ENCODE measurements around the gene SRGN. TPM values are rescaled to one million over a fixed set of nuclear protein-coding genes. Genes with fewer than 3 reads are reported as not detected.
A peak's percentile ranks its signal among the peaks of the same experiment; 100 is the strongest.
"Not testable (repeated sequence)": the region's sequence is repeated elsewhere in the genome, so short reads cannot be mapped to it uniquely, and the experiment has no call there.

The SRGN gene, protein sequence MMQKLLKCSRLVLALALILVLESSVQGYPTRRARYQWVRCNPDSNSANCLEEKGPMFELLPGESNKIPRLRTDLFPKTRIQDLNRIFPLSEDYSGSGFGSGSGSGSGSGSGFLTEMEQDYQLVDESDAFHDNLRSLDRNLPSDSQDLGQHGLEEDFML
- polyA plus RNA-seq, result 34.5 TPM
- long read RNA-seq, donor 1, transcript SRGN-201 (3 exons, 1,208 nt), result major isoform, 27 of 27 reads
- long read RNA-seq, donor 1, partial matches to known transcripts, result 0 of 27 reads
- long read RNA-seq, donor 1, other reads (novel, unspliced or antisense), result 0 of 27 reads
- long read RNA-seq, donor 2, transcript SRGN-201 (3 exons, 1,208 nt), result major isoform, 56 of 68 reads
- long read RNA-seq, donor 2, partial matches to known transcripts, result 11 of 68 reads
- long read RNA-seq, donor 2, other reads (novel, unspliced or antisense), result 0 of 68 reads
- long read RNA-seq, donor 3, result 0 reads
- long read RNA-seq, donor 4, transcript SRGN-201 (3 exons, 1,208 nt), result major isoform, 9 of 9 reads
- long read RNA-seq, donor 4, partial matches to known transcripts, result 0 of 9 reads
- long read RNA-seq, donor 4, other reads (novel, unspliced or antisense), result 0 of 9 reads
- long read RNA-seq, donor 5, transcript SRGN-201 (3 exons, 1,208 nt), result major isoform, 42 of 48 reads
- long read RNA-seq, donor 5, partial matches to known transcripts, result 6 of 48 reads
- long read RNA-seq, donor 5, other reads (novel, unspliced or antisense), result 0 of 48 reads
- long read RNA-seq, donor 6, transcript SRGN-201 (3 exons, 1,208 nt), result major isoform, 33 of 33 reads
- long read RNA-seq, donor 6, partial matches to known transcripts, result 0 of 33 reads
- long read RNA-seq, donor 6, other reads (novel, unspliced or antisense), result 0 of 33 reads
- long read RNA-seq, donor 7, transcript SRGN-201 (3 exons, 1,208 nt), result major isoform, 16 of 16 reads
- long read RNA-seq, donor 7, partial matches to known transcripts, result 0 of 16 reads
- long read RNA-seq, donor 7, other reads (novel, unspliced or antisense), result 0 of 16 reads
- long read RNA-seq, donor 8, transcript SRGN-201 (3 exons, 1,208 nt), result major isoform, 72 of 72 reads
- long read RNA-seq, donor 8, partial matches to known transcripts, result 0 of 72 reads
- long read RNA-seq, donor 8, other reads (novel, unspliced or antisense), result 0 of 72 reads
- long read RNA-seq, donor 9, transcript SRGN-201 (3 exons, 1,208 nt), result major isoform, 42 of 42 reads
- long read RNA-seq, donor 9, partial matches to known transcripts, result 0 of 42 reads
- long read RNA-seq, donor 9, other reads (novel, unspliced or antisense), result 0 of 42 reads
- long read RNA-seq, donor 10, transcript SRGN-201 (3 exons, 1,208 nt), result major isoform, 34 of 34 reads
- long read RNA-seq, donor 10, partial matches to known transcripts, result 0 of 34 reads
- long read RNA-seq, donor 10, other reads (novel, unspliced or antisense), result 0 of 34 reads
- long read RNA-seq, donor 11, transcript SRGN-201 (3 exons, 1,208 nt), result major isoform, 28 of 28 reads
- long read RNA-seq, donor 11, partial matches to known transcripts, result 0 of 28 reads
- long read RNA-seq, donor 11, other reads (novel, unspliced or antisense), result 0 of 28 reads

DNA sequence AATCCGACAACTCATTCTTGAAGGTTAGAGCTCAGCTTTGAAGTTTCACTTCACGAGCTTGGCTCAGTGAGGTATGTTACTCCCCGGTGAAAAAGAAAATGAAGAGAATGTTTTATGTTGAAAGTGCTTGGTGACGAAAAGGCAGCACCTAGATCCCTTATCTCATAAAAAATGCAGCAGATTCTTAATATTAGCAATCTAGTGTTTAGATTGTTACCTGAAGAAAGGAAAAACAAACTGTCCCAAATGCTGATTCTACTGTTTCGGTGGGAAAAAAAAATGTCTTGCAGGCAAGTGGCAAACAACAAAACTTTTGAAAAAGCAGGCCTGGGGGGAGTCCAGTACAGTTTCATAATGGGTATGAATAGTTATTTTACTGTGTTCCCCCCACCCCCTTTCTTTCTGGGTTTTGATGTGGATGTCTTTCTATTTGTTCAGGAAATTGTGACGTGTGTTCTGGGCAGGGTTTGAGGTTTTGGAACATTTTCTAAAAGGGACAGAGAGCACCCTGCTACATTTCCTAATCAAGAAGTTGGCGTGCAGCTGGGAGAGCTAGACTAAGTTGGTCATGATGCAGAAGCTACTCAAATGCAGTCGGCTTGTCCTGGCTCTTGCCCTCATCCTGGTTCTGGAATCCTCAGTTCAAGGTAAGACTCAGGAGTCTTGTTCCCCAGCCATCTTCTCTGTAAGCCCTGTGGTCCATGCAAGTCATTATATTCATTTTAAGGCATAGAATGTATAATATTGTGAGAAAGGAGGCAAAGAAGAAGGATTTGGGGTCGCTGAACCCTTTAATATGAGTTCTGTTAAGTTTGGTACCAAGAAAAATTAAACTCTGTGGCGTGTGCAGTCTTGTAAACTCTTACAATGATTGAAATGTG lies at the start of gene SRGN:
Gene SRGN (plus strand): TSS at position 514 of the 881 bp plus-strand sequence. CDS start 55 bp downstream, at position 569.
- H3K27me3 ChIP-seq (ENCODE audit: control insufficient read depth, insufficient read depth, low read length), result no peaks in the 10 kb centered on the region
- no peaks in the 10 kb centered on the region for H3K4me1 ChIP-seq (ENCODE audit: control insufficient read depth, insufficient read depth, low read length)
- peak within 1 kb of the TSS; percentile 10 for H3K4me3 ChIP-seq (ENCODE audit: low read length)
- H3K36me3 ChIP-seq (ENCODE audit: control insufficient read depth, insufficient read depth, low read length), result no peaks in the 10 kb centered on the region
- WGBS (ENCODE audit: insufficient coverage, low lambda C conversion rate), result no CpG with 5 or more reads among the region's 10 CpGs
- DNase-seq, result peak; percentile 26 to 42
- H3K27ac ChIP-seq (ENCODE audit: low read length), result peak within 1 kb of the TSS; percentile 32
- H3K9me3 ChIP-seq (ENCODE audit: control insufficient read depth, low read depth, low read length), result no peaks in the 10 kb centered on the region

DNA sequence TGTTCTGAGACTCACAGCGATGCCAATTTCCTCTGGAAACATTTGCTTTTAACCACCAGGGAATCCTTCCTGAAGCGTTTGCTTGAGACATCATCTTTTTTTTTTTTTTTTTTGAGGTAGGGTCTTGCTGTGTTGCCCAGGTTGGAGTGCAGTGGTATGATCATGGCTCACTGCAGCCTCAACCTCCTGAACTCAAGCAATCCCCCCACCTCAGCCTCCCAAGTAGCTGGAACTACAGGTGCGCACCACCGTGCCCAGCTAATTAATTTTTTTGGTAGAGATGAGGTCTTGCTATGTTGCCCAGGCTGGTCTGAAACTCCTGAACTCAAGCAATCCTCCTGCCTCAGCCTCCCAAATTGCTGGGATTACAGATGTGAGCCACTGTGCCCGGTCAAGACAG lies 47.0 kb upstream of the SRGN start:
- not testable (repeated sequence) for H3K36me3 ChIP-seq (ENCODE audit: control insufficient read depth, insufficient read depth, low read length); H3K27me3 ChIP-seq (ENCODE audit: control insufficient read depth, insufficient read depth, low read length)
- WGBS (ENCODE audit: insufficient coverage, low lambda C conversion rate), result no CpG with 5 or more reads among the region's 5 CpGs

DNA sequence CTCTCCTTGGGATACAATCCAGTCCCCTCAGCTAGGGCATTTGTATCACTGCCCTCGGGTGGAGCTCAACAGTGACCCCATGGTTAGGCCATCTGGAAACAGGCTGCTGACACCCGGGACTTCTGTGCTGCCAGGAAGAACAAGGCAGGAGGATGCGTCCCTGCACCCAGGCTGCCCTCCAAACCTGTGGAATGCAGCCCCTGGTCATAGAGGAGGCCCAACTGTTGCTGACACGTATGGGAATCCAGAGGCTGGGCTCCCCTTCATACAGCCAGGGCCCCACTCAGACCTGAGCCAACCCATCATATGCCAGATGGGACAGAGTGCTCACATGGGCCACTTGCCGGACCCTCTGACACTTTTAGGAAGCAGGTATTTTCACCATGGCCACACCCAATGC lies 45.5 kb upstream of the SRGN start:
- no CpG with 5 or more reads among the region's 5 CpGs for WGBS (ENCODE audit: insufficient coverage, low lambda C conversion rate)
- Histone ChIP-seq H3K4me1 (ENCODE audit: control insufficient read depth, insufficient read depth, low read length) (no peaks in the 10 kb centered on the region), H3K36me3 (ENCODE audit: control insufficient read depth, insufficient read depth, low read length) (no peaks in the 10 kb centered on the region), H3K27me3 (ENCODE audit: control insufficient read depth, insufficient read depth, low read length) (no peaks in the 10 kb centered on the region), H3K27ac (ENCODE audit: low read length) (no peak overlapping the region), H3K4me3 (ENCODE audit: low read length) (no peak overlapping the region), H3K9me3 (ENCODE audit: control insufficient read depth, low read depth, low read length) (no peaks in the 10 kb centered on the region)
- no peak for DNase-seq

More for the DNA sequence above, 47.0 kb upstream of the SRGN start:
- DNase-seq; H3K4me1 ChIP-seq (ENCODE audit: control insufficient read depth, insufficient read depth, low read length); H3K27ac ChIP-seq (ENCODE audit: low read length); H3K4me3 ChIP-seq (ENCODE audit: low read length); H3K9me3 ChIP-seq (ENCODE audit: control insufficient read depth, low read depth, low read length): not testable (repeated sequence)

DNA sequence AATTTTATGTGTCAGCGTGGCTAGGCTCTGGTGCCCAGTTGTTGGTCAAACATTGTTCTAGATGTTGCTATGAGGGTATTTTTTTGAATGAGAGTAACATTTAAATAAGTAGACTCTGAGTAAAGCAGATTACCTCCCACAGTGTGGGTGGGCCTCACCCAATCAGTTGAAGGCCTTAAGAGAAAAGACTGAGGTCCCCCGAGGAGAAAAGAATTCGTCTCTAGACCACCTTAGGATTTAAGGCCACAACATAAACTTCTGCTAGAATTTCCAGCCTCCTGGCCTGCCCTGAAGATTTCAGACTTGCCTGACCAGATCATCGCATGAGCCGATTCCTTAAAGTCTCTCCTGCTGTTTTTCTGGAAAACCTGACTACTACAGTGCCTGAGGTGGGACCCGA lies 45.1 kb upstream of the SRGN start:
- Histone ChIP-seq H3K4me1 (ENCODE audit: control insufficient read depth, insufficient read depth, low read length) (no peaks in the 10 kb centered on the region), H3K27me3 (ENCODE audit: control insufficient read depth, insufficient read depth, low read length) (no peaks in the 10 kb centered on the region), H3K4me3 (ENCODE audit: low read length) (no peak overlapping the region), H3K36me3 (ENCODE audit: control insufficient read depth, insufficient read depth, low read length) (no peaks in the 10 kb centered on the region), H3K9me3 (ENCODE audit: control insufficient read depth, low read depth, low read length) (no peaks in the 10 kb centered on the region), H3K27ac (ENCODE audit: low read length) (no peak overlapping the region)
- DNase-seq, result no peak
- 100% methylated on average over 1 of the region's 6 CpGs for WGBS (ENCODE audit: insufficient coverage, low lambda C conversion rate)

DNA sequence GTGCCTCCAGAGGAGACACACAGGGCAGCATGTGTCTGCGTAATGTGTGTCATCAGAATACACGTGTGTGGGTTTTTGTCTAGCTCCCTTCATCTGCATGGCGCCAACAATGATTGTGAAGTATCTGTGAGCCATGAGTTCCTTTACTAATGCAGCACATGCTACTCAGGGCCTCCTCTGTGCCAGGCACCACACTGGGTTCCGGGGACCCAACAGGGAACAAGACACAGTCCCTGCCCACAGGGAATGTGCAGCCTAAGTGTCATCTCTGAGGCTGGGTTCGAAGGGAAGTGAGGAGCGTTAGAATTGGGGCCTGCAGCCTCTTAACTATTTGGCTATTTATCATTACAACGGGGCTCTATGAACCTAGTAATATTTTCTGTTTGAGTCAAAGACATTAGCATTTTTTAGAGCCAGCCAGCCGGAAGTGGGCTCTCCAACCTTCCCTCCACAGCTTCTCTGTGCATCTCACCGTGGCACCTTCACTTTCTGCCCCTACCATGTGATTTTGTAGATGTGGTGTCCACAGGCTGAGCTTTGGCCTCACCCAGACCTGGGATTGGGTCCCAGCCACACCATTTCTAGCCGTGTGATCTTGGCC lies 43.9 kb upstream of the SRGN start:
- 90% methylated on average over 2 of the region's 10 CpGs for WGBS (ENCODE audit: insufficient coverage, low lambda C conversion rate)
- no peaks in the 10 kb centered on the region for H3K27me3 ChIP-seq (ENCODE audit: control insufficient read depth, insufficient read depth, low read length)
- no peak overlapping the region for H3K4me3 ChIP-seq (ENCODE audit: low read length)
- no peaks in the 10 kb centered on the region for H3K36me3 ChIP-seq (ENCODE audit: control insufficient read depth, insufficient read depth, low read length)
- no peaks in the 10 kb centered on the region for H3K4me1 ChIP-seq (ENCODE audit: control insufficient read depth, insufficient read depth, low read length)
- no peaks in the 10 kb centered on the region for H3K9me3 ChIP-seq (ENCODE audit: control insufficient read depth, low read depth, low read length)
- DNase-seq, result no peak
- no peak overlapping the region for H3K27ac ChIP-seq (ENCODE audit: low read length)

DNA sequence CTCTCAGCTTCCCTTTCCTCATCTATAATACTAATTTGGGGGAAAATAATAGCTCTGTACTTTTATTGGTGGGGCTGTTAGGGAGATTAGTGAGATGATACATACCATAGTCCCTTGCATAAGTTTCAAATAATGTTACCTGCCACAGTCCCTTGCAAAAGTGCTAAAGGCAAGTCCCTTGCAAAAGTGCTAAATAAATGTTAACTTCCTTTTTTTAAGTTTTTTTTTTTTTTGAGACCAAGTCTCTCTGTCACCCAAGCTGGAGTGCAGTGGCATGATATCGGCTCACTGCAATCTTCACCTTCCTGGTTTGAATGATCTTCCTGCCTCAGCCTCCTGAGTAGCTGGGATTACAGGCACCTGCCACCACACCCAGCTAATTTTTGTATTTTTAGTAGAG lies 43.4 kb upstream of the SRGN start:
- WGBS (ENCODE audit: insufficient coverage, low lambda C conversion rate), result no CpG with 5 or more reads among the region's 1 CpG
- Histone ChIP-seq H3K27ac (ENCODE audit: low read length) (no peak overlapping the region), H3K27me3 (ENCODE audit: control insufficient read depth, insufficient read depth, low read length) (no peaks in the 10 kb centered on the region), H3K9me3 (ENCODE audit: control insufficient read depth, low read depth, low read length) (no peaks in the 10 kb centered on the region), H3K4me1 (ENCODE audit: control insufficient read depth, insufficient read depth, low read length) (no peaks in the 10 kb centered on the region), H3K4me3 (ENCODE audit: low read length) (no peak overlapping the region), H3K36me3 (ENCODE audit: control insufficient read depth, insufficient read depth, low read length) (no peaks in the 10 kb centered on the region)
- DNase-seq, result no peak

DNA sequence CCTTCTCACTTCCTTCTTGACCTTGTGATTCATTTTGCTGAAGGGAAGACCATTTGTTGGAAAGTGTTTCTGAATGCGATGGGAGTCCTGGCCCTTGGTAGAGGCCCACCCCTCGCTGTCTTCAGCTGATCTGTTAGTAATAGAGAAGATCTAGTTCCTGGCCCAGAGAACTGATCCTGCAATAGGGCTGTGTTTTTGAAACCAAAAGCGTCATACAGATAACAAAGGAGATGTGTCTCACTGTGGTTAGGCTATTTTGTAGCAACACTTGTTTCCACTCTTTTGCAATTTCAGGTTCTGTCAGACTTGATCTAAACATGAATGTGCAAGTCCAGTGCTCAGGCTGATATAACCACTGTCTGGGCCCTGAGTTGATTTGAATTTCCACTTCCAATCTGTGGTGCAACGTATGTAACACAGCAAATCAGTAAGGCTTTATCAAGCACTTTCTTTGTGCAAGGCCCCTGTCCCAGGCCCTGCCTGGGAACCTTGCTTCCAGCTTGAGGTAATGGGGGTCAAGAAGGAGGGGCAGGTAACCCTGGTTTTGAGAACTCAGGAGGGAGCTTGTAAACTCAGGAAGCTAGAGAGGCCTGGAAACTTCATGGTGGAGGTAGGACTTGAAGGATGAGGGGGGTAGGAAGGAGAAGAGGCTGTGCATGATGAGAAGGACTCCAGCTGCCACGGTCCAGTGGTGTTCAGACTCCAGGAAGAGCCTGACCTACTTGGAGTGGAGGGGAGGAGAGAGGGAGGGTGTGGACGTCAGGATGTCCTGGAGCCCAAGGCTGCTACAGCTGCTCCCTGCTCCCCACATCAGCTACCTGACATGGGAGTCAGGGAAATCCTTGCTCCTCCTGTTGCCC lies 42.2 kb upstream of the SRGN start:
- no CpG with 5 or more reads among the region's 6 CpGs for WGBS (ENCODE audit: insufficient coverage, low lambda C conversion rate)

DNA sequence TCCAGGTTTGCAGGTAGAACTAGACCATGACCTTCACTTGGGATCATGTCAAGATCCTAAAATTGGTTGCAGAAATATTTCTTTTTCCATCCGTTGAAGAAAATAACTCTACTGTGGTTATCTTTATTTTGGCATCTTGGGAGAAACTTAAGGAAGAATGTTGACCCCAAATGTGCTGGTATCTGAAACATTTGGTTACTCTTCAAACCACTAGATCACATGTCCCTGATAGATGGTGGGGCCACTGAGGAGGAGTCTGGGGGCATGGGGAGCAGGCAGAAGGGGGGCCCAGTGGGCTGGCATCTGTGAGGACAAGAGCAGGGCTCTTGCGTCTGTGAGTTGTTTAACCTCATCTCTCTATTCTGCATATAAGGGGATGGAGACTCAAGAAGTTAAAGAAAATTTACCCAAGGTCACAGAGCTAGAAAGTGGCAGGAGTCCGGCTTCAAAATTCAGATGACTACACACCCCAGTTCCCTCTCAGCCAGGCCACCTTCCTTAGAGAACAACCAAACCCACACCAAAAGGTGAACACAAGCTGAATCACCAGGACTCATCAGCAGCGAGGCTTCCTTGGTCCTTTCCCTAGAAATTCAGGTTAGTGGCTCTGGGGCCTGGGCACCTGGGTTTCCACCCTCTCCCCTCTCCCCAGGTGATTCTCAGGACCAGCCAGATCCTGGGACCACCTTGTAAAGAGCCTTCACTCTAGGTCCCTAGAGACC lies 40.6 kb upstream of the SRGN start:
- Histone ChIP-seq H3K9me3 (ENCODE audit: control insufficient read depth, low read depth, low read length) (no peaks in the 10 kb centered on the region), H3K27me3 (ENCODE audit: control insufficient read depth, insufficient read depth, low read length) (no peaks in the 10 kb centered on the region), H3K27ac (ENCODE audit: low read length) (no peak overlapping the region), H3K4me3 (ENCODE audit: low read length) (no peak overlapping the region), H3K36me3 (ENCODE audit: control insufficient read depth, insufficient read depth, low read length) (no peaks in the 10 kb centered on the region), H3K4me1 (ENCODE audit: control insufficient read depth, insufficient read depth, low read length) (no peaks in the 10 kb centered on the region)
- no peak for DNase-seq
- WGBS (ENCODE audit: insufficient coverage, low lambda C conversion rate), result no CpG with 5 or more reads among the region's 4 CpGs

More for the DNA sequence above, 42.2 kb upstream of the SRGN start:
- DNase-seq, result peak in 1 of 2 donors; percentile 15
- H3K4me3 ChIP-seq (ENCODE audit: low read length), result no peak overlapping the region
- no peaks in the 10 kb centered on the region for H3K4me1 ChIP-seq (ENCODE audit: control insufficient read depth, insufficient read depth, low read length)
- H3K27me3 ChIP-seq (ENCODE audit: control insufficient read depth, insufficient read depth, low read length), result no peaks in the 10 kb centered on the region
- H3K27ac ChIP-seq (ENCODE audit: low read length), result no peak overlapping the region
- H3K36me3 ChIP-seq (ENCODE audit: control insufficient read depth, insufficient read depth, low read length), result no peaks in the 10 kb centered on the region
- H3K9me3 ChIP-seq (ENCODE audit: control insufficient read depth, low read depth, low read length), result no peaks in the 10 kb centered on the region
